Endothelial cell of umbilical vein (primary cell): ENCODE results near the gene CELF5. TPM values are rescaled to one million over a fixed set of nuclear protein-coding genes. Genes with fewer than 3 reads are reported as not detected.
"Not testable (repeated sequence)": the region's sequence is repeated elsewhere in the genome, so short reads cannot be mapped to it uniquely, and the experiment has no call there.

Experiments
- BruUV-seq: library from RNA; stranded (reverse); fragments of 400-500 nt; replicated peaks from 2 replicates; lab custom pipeline; 2021; lab: Mats Ljungman, UMichigan
- CTCF ChIA-PET: fragments of 300-600, 350-600 bp; sonication (Branson Sonifier 250); formaldehyde crosslinking; loops from one replicate; lab custom pipeline; 2021; ENCODE audit warnings: antibody characterized with exemption, inconsistent platforms; lab: Charles Lee
- POLR2A ChIA-PET: fragments of 300-600, 350-600 bp; sonication (Branson Sonifier 250); formaldehyde crosslinking; loops from one replicate; lab custom pipeline; 2021; ENCODE audit warnings: antibody characterized with exemption, inconsistent platforms; lab: Charles Lee
- DNase-seq: peaks from one replicate; pipeline ENCODE4 v3.0.0-alpha.2; 2011; ENCODE audit warnings: low read depth, low spot score
- FAIRE-seq: peaks from 2 replicates; lab custom pipeline; 2011; peaks lifted over from hg19 to GRCh38; lab: Jason Lieb, UNC
- H2AFZ ChIP-seq: 2 replicates; pipeline ENCODE4 v1.6.0; 2012; ENCODE audit warnings: low read depth, low read length, control low read depth, inconsistent platforms
- H3K27ac ChIP-seq: 2 replicates; pipeline ENCODE4 v1.5.1; 2011; ENCODE audit warnings: low read depth, mild to moderate bottlenecking, control low read depth, low read length, moderate library complexity; ENCODE audit not compliant: insufficient read depth
- H3K27me3 ChIP-seq, 2 experiments: 2 replicates each; pipeline versions ENCODE4 v1.6.0 to v1.6.1; 2011; ENCODE audit warnings: low read length in 2 of 2, mixed read lengths in 1 of 2; ENCODE audit not compliant: control insufficient read depth in 2 of 2, insufficient read depth in 2 of 2
- H3K36me3 ChIP-seq, 2 experiments: 2 replicates in 1 of 2; 3 replicates in 1 of 2; pipeline ENCODE4 v1.5.1; 2011; ENCODE audit warnings: low read length in 2 of 2, mild to moderate bottlenecking in 1 of 2, moderate library complexity in 1 of 2; ENCODE audit not compliant: control insufficient read depth in 2 of 2, insufficient read depth in 2 of 2; ENCODE audit errors: extremely low read depth in 1 of 2
- H3K4me1 ChIP-seq: 3 replicates; pipeline ENCODE4 v1.5.1; 2011; ENCODE audit warnings: mild to moderate bottlenecking, low read length; ENCODE audit not compliant: control insufficient read depth, insufficient read depth; ENCODE audit errors: extremely low read depth
- H3K4me2 ChIP-seq: 2 replicates; pipeline ENCODE4 v1.6.1; 2011; ENCODE audit warnings: low read length, control low read depth, mixed read lengths; ENCODE audit not compliant: insufficient read depth
- H3K4me3 ChIP-seq, 3 experiments: fragments of 200-600 bp in 1 of 3; sonication (generic), shearing (Covaris generic) in 1 of 3; replicated peaks in 1 of 3; 2 replicates each; pipeline ENCODE4 v1.5.1; 2011 to 2016; ENCODE audit warnings: control low read depth in 3 of 3, low read length in 3 of 3, mild to moderate bottlenecking in 2 of 3, inconsistent platforms in 1 of 3, low read depth in 1 of 3, moderate library complexity in 1 of 3; ENCODE audit not compliant: insufficient read depth in 1 of 3
- H3K79me2 ChIP-seq: 2 replicates; pipeline ENCODE4 v1.6.0; 2012; ENCODE audit warnings: low read length, inconsistent platforms; ENCODE audit not compliant: control insufficient read depth, insufficient read depth
- H3K9ac ChIP-seq: replicated peaks from 2 replicates; pipeline ENCODE3; 2011; ENCODE audit warnings: low read length, control low read depth; ENCODE audit not compliant: insufficient read depth; ENCODE audit errors: extremely low read depth
- H3K9me1 ChIP-seq: replicated peaks from 3 replicates; pipeline ENCODE4 v1.6.0; 2011; ENCODE audit warnings: mild to moderate bottlenecking, low read length; ENCODE audit not compliant: control insufficient read depth, insufficient read depth; ENCODE audit errors: extremely low read depth
- H3K9me3 ChIP-seq: replicated peaks from 2 replicates; pipeline ENCODE4 v1.5.1; 2012; ENCODE audit warnings: low read length, inconsistent platforms; ENCODE audit not compliant: control insufficient read depth, insufficient read depth
- H4K20me1 ChIP-seq: replicated peaks from 2 replicates; pipeline ENCODE3; 2011; ENCODE audit warnings: mild to moderate bottlenecking, low read length; ENCODE audit not compliant: control insufficient read depth, insufficient read depth; ENCODE audit errors: extremely low read depth
- JUN ChIP-seq: IDR thresholded peaks from 2 replicates; pipeline ENCODE4 v1.6.1; 2011; ENCODE audit warnings: borderline replicate concordance, low read depth; ENCODE audit not compliant: insufficient read length, insufficient read depth
- dilution Hi-C: fragments of 300-500 bp; cut with MboI; formaldehyde crosslinking; loops from one replicate; pipeline ENCODE4 v1.15.0; 2019; ENCODE audit warnings: low sequenced_read_pairs; ENCODE audit not compliant: extremely low pct_ligation_motif_present
- intact Hi-C: fragments of 100-400 bp; cut with micrococcal nuclease; formaldehyde crosslinking; loops from one replicate; pipeline ENCODE4 v1.10.0; 2022
- polyA plus RNA-seq, 4 experiments: library from polyadenylated mRNA; depleted of rRNA in 3 of 4; stranded (reverse) in 3 of 4; unstranded in 1 of 4; fragments of >200 nt; gene quantifications; 2 replicates each; pipeline versions ENCODE4 v1.2.1 to v1.2.3, GENCODE V29; 2011 to 2012; ENCODE audit warnings: missing spikeins in 1 of 4
- total RNA-seq: library from RNA; stranded (reverse); gene quantifications from 2 replicates; pipeline ENCODE4 v1.2.3, GENCODE V29; 2021
- TF ChIP-seq, protein P1 (sequence below), 2 donors: IDR thresholded peaks; 1 replicate in 1 of 2; 2 replicates in 1 of 2; pipeline ENCODE4 v1.5.1; 2011; ENCODE audit warnings: low read length in 2 of 2, mild to moderate bottlenecking in 2 of 2, moderate library complexity in 2 of 2, control low read depth in 1 of 2, inconsistent platforms in 1 of 2, low read depth in 1 of 2; ENCODE audit not compliant: insufficient read depth in 1 of 2; ENCODE audit errors: extremely low read depth in 1 of 2
- TF ChIP-seq, protein P2 (sequence below): IDR thresholded peaks from 2 replicates; pipeline ENCODE4 v1.6.1; 2011; ENCODE audit not compliant: insufficient read depth, insufficient read length

Gene CELF5
- total and polyA plus RNA-seq, 2 donors (not counting 3 experiments of a cell fraction or from before 2014, with no cell fraction given), result not detected

DNA sequence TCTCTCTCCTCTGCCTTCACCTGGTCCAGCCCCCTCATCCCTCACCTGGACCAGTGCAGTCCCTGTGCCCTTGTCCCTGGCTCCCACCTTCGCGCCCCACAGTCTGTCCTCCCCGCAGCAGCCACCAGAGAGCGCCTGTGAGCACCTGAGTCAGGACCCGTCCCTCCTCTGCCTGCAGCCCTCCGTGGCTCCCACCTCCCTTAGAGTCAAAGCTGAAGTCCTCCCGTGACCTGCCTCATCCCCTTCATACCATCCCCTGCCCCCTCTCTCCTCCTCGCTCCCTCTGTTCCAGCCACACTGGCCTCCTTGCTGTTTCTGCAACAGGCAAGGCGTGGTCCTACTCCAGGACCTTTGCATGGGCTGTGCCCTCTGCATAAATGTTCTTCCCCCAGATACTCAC lies 10.3 kb downstream of the CELF5 start:
- dilution Hi-C loops (no loop called here), intact Hi-C loops (no loop called here)
- FAIRE-seq (no peak), DNase-seq (no peak)
- POLR2A ChIA-PET, result interaction anchor here (0.5 kb wide), 1 partner anchor 66 kb away, joined by 14 read pairs; no protein-coding TSS in a partner anchor
- no peaks in the 10 kb centered on the region for H4K20me1 ChIP-seq
- H3K4me2 ChIP-seq, result no peak overlapping the region
- H3K9ac ChIP-seq, result no peak overlapping the region
- no peaks in the 10 kb centered on the region for H3K9me1 ChIP-seq
- H3K27me3 ChIP-seq, result peaks cover 0 to 2% of the 10 kb centered on the region in 2 experiments
- no TSS peak for BruUV-seq
- CTCF ChIA-PET, result interaction anchor here (2.5 kb wide), 1 partner anchor 10 kb away, joined by 10 read pairs; the partner anchor contains the start of gene CELF5
- TF ChIP-seq JUN, result no peak
- TF ChIP-seq, protein P1, sequence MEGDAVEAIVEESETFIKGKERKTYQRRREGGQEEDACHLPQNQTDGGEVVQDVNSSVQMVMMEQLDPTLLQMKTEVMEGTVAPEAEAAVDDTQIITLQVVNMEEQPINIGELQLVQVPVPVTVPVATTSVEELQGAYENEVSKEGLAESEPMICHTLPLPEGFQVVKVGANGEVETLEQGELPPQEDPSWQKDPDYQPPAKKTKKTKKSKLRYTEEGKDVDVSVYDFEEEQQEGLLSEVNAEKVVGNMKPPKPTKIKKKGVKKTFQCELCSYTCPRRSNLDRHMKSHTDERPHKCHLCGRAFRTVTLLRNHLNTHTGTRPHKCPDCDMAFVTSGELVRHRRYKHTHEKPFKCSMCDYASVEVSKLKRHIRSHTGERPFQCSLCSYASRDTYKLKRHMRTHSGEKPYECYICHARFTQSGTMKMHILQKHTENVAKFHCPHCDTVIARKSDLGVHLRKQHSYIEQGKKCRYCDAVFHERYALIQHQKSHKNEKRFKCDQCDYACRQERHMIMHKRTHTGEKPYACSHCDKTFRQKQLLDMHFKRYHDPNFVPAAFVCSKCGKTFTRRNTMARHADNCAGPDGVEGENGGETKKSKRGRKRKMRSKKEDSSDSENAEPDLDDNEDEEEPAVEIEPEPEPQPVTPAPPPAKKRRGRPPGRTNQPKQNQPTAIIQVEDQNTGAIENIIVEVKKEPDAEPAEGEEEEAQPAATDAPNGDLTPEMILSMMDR (IDR thresholded peaks at IDR 0.05; ENCODE audit: extremely low read depth in 1 of 2, insufficient read depth in 1 of 2, low read depth in 1 of 2, low read length in 2 of 2), result peak in 1 of 2 donors; percentile 19
- TF ChIP-seq, protein P2, sequence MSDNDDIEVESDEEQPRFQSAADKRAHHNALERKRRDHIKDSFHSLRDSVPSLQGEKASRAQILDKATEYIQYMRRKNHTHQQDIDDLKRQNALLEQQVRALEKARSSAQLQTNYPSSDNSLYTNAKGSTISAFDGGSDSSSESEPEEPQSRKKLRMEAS, result no peak
- H3K4me3 ChIP-seq, result no peak overlapping the region
- no peaks in the 10 kb centered on the region for H3K9me3 ChIP-seq
- H3K79me2 ChIP-seq, result no peaks in the 10 kb centered on the region
- no peak overlapping the region for H3K27ac ChIP-seq
- no peaks in the 10 kb centered on the region for H3K4me1 ChIP-seq
- H2AFZ ChIP-seq, result no peak overlapping the region
- no peaks in the 10 kb centered on the region for H3K36me3 ChIP-seq

DNA sequence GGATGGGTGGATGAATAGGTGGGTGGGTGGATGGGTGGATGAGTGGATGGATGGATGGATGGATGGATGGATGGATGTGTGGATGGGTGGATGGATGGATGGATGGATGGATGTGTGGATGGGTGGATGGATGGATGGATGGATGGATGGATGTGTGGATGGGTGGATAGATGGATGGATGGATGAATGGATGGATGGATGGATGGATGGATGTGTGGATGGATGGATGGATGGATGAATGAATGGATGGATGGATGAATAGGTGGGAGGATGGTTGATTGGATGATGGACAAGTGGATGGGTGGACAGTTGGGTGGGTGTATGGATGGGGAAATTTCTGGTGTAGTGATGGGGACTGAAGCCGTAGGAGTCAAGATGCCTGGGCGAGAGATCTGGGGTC lies 11.1 kb downstream of the CELF5 start:
- dilution Hi-C loops, intact Hi-C loops, H3K27ac ChIP-seq, H3K9me1 ChIP-seq, H3K9ac ChIP-seq, H3K9me3 ChIP-seq, H3K79me2 ChIP-seq, FAIRE-seq, H3K4me1 ChIP-seq, H2AFZ ChIP-seq, CTCF ChIA-PET, DNase-seq, H3K4me3 ChIP-seq, H4K20me1 ChIP-seq, H3K4me2 ChIP-seq, H3K36me3 ChIP-seq, H3K27me3 ChIP-seq, BruUV-seq: not testable (repeated sequence)
- POLR2A ChIA-PET, result interaction anchor here (0.5 kb wide), 1 partner anchor 65 kb away, joined by 14 read pairs; no protein-coding TSS in a partner anchor
